PC-9 (cell line): ENCODE data around the gene UBTD2. TPM values are rescaled to one million over a fixed set of nuclear protein-coding genes. Genes with fewer than 3 reads are reported as not detected.

ENCODE experiments used
- BruUV-seq: library from RNA; stranded (reverse); fragments of 400-500 nt; replicated peaks from 2 replicates; lab custom pipeline; 2021; lab: Mats Ljungman, UMichigan
- CTCF ChIA-PET: fragments of 300-600 bp; sonication (Branson Sonifier 250); formaldehyde crosslinking; loops from one replicate; lab custom pipeline; 2022; ENCODE audit warnings: antibody characterized with exemption; lab: Charles Lee
- POLR2A ChIA-PET: fragments of 300-600 bp; sonication (Branson Sonifier 250); formaldehyde crosslinking; loops from one replicate; lab custom pipeline; 2022; ENCODE audit warnings: antibody characterized with exemption; ENCODE audit not compliant: unreplicated experiment; lab: Charles Lee
- DNase-seq, 2 experiments: peaks; one replicate each; pipeline versions ENCODE4 v3.0.0 to v3.0.0-alpha.2; 2015 to 2022; ENCODE audit warnings: mixed read lengths in 1 of 2
- H2AFZ ChIP-seq: fragments of 200-600 bp; sonication (generic); 2 replicates; pipeline ENCODE4 v1.8.1; 2017; ENCODE audit warnings: antibody characterized with exemption
- H3F3A ChIP-seq: fragments of 200-600 bp; sonication (generic); 2 replicates; pipeline ENCODE4 v1.8.1; 2017; ENCODE audit warnings: antibody characterized with exemption, mild to moderate bottlenecking, low read depth; ENCODE audit not compliant: insufficient read depth
- H3K27ac ChIP-seq: fragments of 200-600 bp; sonication (generic); 2 replicates; pipeline ENCODE4 v1.6.1; 2016; ENCODE audit warnings: mixed run types
- H3K27me3 ChIP-seq: fragments of 200-600 bp; sonication (generic); 2 replicates; pipeline ENCODE4 v1.6.1; 2016; ENCODE audit warnings: low read depth, mixed run types; ENCODE audit not compliant: insufficient read depth
- H3K36me3 ChIP-seq: fragments of 200-600 bp; sonication (generic); 2 replicates; pipeline ENCODE4 v1.6.1; 2016; ENCODE audit warnings: low read depth, mixed run types
- H3K4me1 ChIP-seq: fragments of 200-600 bp; sonication (generic); replicated peaks from 2 replicates; pipeline ENCODE4 v1.6.1; 2016; ENCODE audit warnings: mixed run types; ENCODE audit not compliant: insufficient read depth
- H3K4me2 ChIP-seq: fragments of 200-600 bp; sonication (generic); 2 replicates; pipeline ENCODE4 v1.6.1; 2017; ENCODE audit warnings: mixed run types
- H3K4me3 ChIP-seq: fragments of 200-600 bp; sonication (generic); 2 replicates; pipeline ENCODE4 v1.6.1; 2016; ENCODE audit warnings: mixed run types
- H3K79me2 ChIP-seq: fragments of 200-600 bp; sonication (generic); 2 replicates; pipeline ENCODE4 v1.6.1; 2017; ENCODE audit warnings: low read depth, mixed run types
- H3K9me2 ChIP-seq: fragments of 200-600 bp; sonication (generic); 2 replicates; pipeline ENCODE4 v1.8.1; 2017; ENCODE audit warnings: mild to moderate bottlenecking; ENCODE audit not compliant: insufficient read depth
- H3K9me3 ChIP-seq: fragments of 200-600 bp; sonication (generic); 2 replicates; pipeline ENCODE4 v1.8.1; 2016; ENCODE audit warnings: low read depth; ENCODE audit not compliant: insufficient read depth
- H4K20me1 ChIP-seq: fragments of 200-600 bp; sonication (generic); 2 replicates; pipeline ENCODE4 v1.8.1; 2017; ENCODE audit not compliant: insufficient read depth
- EZH2 ChIP-seq: fragments of 200-600 bp; sonication (generic); IDR thresholded peaks from 2 replicates; pipeline ENCODE4 v1.8.0; 2017; ENCODE audit warnings: antibody characterized with exemption, low read depth
- intact Hi-C: fragments of 100-400 bp; cut with micrococcal nuclease; formaldehyde crosslinking; loops from one replicate; pipeline ENCODE4 v1.10.0; 2022; ENCODE audit not compliant: unreplicated experiment
- total RNA-seq: library from RNA; stranded (reverse); gene quantifications from 2 replicates; pipeline ENCODE4 v1.2.3, GENCODE V29; 2021
- TF ChIP-seq, protein P1 (sequence below): fragments of 200-600 bp; sonication (generic); conservative IDR thresholded peaks from 2 replicates; pipeline ENCODE4 v1.6.1; 2017; ENCODE audit warnings: mixed run types, antibody characterized with exemption, mild to moderate bottlenecking, moderate library complexity

The UBTD2 gene
- total RNA-seq, 1 experiment from 2014 or later, result 21.7 TPM

DNA sequence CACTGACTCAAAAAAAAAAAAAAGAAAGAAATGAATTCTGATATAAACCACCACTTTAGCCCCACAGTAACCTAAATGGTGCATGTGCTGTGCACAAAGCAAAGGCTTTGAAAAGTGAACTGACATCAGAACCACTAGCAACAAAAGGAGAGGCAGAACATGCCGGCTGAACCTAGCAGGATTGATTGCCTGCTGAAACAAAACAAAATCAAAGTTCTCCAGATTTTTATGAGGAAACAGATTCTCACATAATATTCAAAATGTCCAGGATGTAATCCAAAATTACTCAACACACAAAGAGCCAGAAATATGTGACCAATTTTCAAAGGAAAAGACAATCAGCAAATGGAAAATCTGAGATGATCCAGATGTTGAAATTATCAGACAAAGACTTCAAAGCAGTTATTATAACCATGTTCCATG is 37.9 kb downstream of the UBTD2 start:
- Histone ChIP-seq H3K4me3 (no peak overlapping the region), H3K4me2 (no peak overlapping the region), H3K9me2 (no peaks in the 10 kb centered on the region), H3K27me3 (no peaks in the 10 kb centered on the region), H3K9me3 (no peaks in the 10 kb centered on the region), H3K4me1 (no peaks in the 10 kb centered on the region), H3F3A (0 out of 2 replicates have a peak, but pooled peaks cover 6% of the 10 kb centered on the region), H2AFZ (no peak overlapping the region), H3K27ac (no peak overlapping the region), H4K20me1 (peaks cover 6% of the 10 kb centered on the region; the same call in 1 of the 2 replicates), H3K36me3 (peaks cover 3% of the 10 kb centered on the region; the same call in 1 of the 2 replicates), H3K79me2 (peaks cover 29% of the 10 kb centered on the region)
- DNase-seq, result no peak
- TF ChIP-seq, protein P1, sequence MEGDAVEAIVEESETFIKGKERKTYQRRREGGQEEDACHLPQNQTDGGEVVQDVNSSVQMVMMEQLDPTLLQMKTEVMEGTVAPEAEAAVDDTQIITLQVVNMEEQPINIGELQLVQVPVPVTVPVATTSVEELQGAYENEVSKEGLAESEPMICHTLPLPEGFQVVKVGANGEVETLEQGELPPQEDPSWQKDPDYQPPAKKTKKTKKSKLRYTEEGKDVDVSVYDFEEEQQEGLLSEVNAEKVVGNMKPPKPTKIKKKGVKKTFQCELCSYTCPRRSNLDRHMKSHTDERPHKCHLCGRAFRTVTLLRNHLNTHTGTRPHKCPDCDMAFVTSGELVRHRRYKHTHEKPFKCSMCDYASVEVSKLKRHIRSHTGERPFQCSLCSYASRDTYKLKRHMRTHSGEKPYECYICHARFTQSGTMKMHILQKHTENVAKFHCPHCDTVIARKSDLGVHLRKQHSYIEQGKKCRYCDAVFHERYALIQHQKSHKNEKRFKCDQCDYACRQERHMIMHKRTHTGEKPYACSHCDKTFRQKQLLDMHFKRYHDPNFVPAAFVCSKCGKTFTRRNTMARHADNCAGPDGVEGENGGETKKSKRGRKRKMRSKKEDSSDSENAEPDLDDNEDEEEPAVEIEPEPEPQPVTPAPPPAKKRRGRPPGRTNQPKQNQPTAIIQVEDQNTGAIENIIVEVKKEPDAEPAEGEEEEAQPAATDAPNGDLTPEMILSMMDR, result no peak
- TF ChIP-seq EZH2, result no peak
- ChIA-PET CTCF (no interaction called here), POLR2A (no interaction called here)
- intact Hi-C loops, result no loop called here
- no TSS peak for BruUV-seq

DNA sequence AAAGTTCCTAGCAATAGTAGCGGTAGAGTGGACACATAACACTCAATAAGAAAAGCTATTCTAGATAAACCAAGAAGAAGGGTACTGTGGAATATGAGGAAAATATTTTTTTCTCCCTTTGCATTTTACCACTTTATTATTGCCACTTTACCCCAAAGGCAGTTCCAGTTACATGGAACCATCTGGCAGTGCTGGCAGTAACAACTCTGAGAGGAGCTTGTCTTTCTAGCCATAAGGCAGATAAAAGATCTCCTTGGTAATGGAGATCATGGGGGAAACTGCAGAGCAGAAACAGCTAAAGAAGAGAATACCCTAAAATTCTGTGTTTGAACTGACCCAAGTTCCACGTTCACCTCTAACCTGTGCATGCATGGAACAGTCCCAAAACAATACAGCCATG is 38.5 kb downstream of the UBTD2 start:
- H3K79me2 ChIP-seq, result peaks cover 26% of the 10 kb centered on the region
- TF ChIP-seq, protein P1, result no peak
- TF ChIP-seq EZH2, result no peak
- ChIA-PET CTCF (no interaction called here), POLR2A (no interaction called here)
- no peaks in the 10 kb centered on the region for H3K4me1 ChIP-seq
- H3K4me2 ChIP-seq, result no peak overlapping the region
- H3K9me3 ChIP-seq, result no peaks in the 10 kb centered on the region
- H3K9me2 ChIP-seq, result no peaks in the 10 kb centered on the region
- BruUV-seq, result no TSS peak
- H3F3A ChIP-seq, result 0 out of 2 replicates have a peak, but pooled peaks cover 2% of the 10 kb centered on the region
- peaks cover 6% of the 10 kb centered on the region; the same call in 1 of the 2 replicates for H4K20me1 ChIP-seq
- no peak for DNase-seq
- H2AFZ ChIP-seq, result no peak overlapping the region
- H3K27me3 ChIP-seq, result no peaks in the 10 kb centered on the region
- H3K4me3 ChIP-seq, result no peak overlapping the region
- peaks cover 3% of the 10 kb centered on the region; the same call in 1 of the 2 replicates for H3K36me3 ChIP-seq
- no peak overlapping the region for H3K27ac ChIP-seq
- intact Hi-C loops, result no loop called here

DNA sequence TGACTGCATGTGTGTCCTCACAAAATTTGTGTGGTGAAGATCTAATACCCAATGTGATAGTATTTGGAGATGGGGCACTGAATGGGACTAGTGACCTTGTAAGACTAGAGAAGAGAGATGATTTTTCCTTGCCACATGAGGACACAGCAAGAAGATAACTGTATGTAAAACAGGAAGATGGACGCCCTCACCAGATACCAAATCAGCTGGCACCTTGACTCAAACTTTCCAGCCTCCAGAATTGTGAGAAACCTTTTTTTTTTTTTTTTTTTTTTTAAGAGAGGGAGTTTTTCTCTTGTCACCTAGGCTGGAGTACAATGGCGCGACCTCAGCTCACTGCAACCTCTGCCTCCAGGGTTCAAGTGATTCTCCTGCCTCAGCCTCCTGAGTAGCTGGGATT is 40.3 kb downstream of the UBTD2 start:
- H3K79me2 ChIP-seq, result peaks cover 27% of the 10 kb centered on the region
- no peaks in the 10 kb centered on the region for H3K4me1 ChIP-seq
- TF ChIP-seq, protein P1, result no peak
- no peak for TF ChIP-seq EZH2
- no peaks in the 10 kb centered on the region for H3K9me3 ChIP-seq
- ChIA-PET POLR2A (no interaction called here), CTCF (no interaction called here)
- no peak overlapping the region for H2AFZ ChIP-seq
- H3K4me2 ChIP-seq, result no peak overlapping the region
- peaks cover 4% of the 10 kb centered on the region; the same call in 1 of the 2 replicates for H3F3A ChIP-seq
- intact Hi-C loops, result no loop called here
- peaks cover 3% of the 10 kb centered on the region; the same call in 1 of the 2 replicates for H3K36me3 ChIP-seq
- no TSS peak for BruUV-seq
- H3K9me2 ChIP-seq, result no peaks in the 10 kb centered on the region
- no peak overlapping the region for H3K27ac ChIP-seq
- no peaks in the 10 kb centered on the region; the same call in 1 of the 2 replicates for H4K20me1 ChIP-seq
- H3K4me3 ChIP-seq, result no peak overlapping the region
- no peak for DNase-seq
- H3K27me3 ChIP-seq, result no peaks in the 10 kb centered on the region
